Colonic mucosa (tissue), 4 donors: ENCODE results near the gene INAVA. TPM values are rescaled to one million over a fixed set of nuclear protein-coding genes. Genes with fewer than 3 reads are reported as not detected.

ENCODE experiments used
- DNase-seq: peaks from one replicate; pipeline ENCODE4 v3.0.0-alpha.2; 2020
- H3K27ac ChIP-seq: fragments of 200-600 bp; one replicate; pipeline ENCODE4 v1.8.0; 2021
- H3K27me3 ChIP-seq: fragments of 200-600 bp; one replicate; pipeline ENCODE4 v1.8.0; 2021
- H3K36me3 ChIP-seq: fragments of 200-600 bp; one replicate; pipeline ENCODE4 v1.8.0; 2021
- H3K4me1 ChIP-seq: fragments of 200-600 bp; one replicate; pipeline ENCODE4 v1.8.0; 2021; ENCODE audit warnings: mild to moderate bottlenecking
- H3K4me3 ChIP-seq: fragments of 200-600 bp; one replicate; pipeline ENCODE4 v1.8.0; 2021
- H3K9ac ChIP-seq, 2 donors: one replicate each; pipeline ENCODE4 v1.7.0; 2013; ENCODE audit warnings: control low read depth in 2 of 2, low read depth in 2 of 2, low read length in 2 of 2
- H3K9me3 ChIP-seq: fragments of 200-600 bp; one replicate; pipeline ENCODE4 v1.8.0; 2021
- intact Hi-C: fragments of 100-400 bp; cut with DNase I; formaldehyde crosslinking; loops from one replicate; pipeline ENCODE4 v1.14.1; 2022
- total RNA-seq, 2 donors: library from RNA; stranded (reverse); fragmentation: NEBNext Ultra II Directional in 1 of 2; extraction: Animal tissue kit (Norgen Biotek cat#: 25700) in 1 of 2; gene quantifications; one replicate each; pipeline ENCODE4 v1.2.1, GENCODE V29; 2021
- TF ChIP-seq, protein P1 (sequence below): fragments of 200-600 bp; IDR thresholded peaks from one replicate; pipeline ENCODE4 v1.8.0; 2022; ENCODE audit warnings: antibody characterized with exemption, mild to moderate bottlenecking
- donor health status: healthy.
- donor health status: DM: no; HTN: no; CAD: no.
- donor health status: DM: no; HTN: no; CAD: no.

Gene INAVA
- total RNA-seq, 2 donors from 2014 or later: 127 to 167 TPM

DNA sequence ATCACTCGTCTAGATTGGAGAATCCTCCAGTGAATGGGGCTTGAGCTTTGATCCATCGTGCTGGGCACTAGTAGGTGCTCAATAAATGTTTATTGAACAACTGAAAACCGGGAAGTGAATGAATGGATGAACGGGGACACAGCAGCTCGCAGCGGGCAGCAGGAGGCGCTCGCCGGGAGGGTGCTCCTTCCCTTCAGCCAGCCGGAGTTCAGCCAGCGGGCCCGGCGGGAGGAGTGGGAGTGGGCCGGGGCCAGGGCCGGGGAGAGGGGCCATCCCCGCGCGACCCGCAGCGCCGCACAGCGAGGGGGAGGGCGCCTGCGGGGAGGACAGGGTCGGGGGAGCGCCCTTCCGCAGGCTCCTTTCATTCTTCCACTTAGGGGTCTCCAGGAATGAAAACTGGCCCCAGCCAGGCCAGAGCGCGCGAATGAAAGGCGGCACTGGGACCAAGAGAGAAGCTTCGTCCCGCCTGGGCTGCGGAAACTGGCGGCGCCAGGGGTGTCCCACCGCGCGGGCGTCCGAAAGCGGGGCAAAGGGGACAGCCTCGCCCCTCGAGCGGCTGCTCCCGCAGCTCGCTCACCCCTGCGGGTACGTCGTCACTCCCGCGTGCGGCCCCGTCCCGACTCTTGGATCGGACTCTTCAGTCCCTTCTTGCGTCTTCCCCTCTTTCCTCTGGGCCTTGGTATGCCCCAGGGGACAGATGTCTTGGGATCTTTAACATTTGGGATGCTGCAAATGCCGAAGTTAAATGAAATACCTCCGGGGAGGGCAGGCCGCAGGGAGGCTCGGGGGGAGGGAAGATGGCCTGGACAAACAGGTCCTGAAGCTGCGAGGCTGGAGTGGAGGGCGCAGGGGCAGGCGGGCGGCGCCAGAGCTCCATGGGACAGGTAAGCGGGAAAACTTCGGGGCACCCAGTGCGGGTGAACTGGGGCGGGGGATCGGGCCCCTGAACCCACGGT, 3.6 kb upstream of the INAVA start:
- Histone ChIP-seq H3K27ac (peak overlapping the region; percentile 44), H3K27me3 (no peaks in the 10 kb centered on the region), H3K4me1 (no peaks in the 10 kb centered on the region)

GRCh38 chr1:200891774-200892157, 2.9 kb upstream of the INAVA start:
- Histone ChIP-seq H3K4me3 (peak overlapping the region; percentile 47), H3K27me3 (no peaks in the 10 kb centered on the region), H3K9ac (peak overlapping the region; percentile 60 to 86), H3K9me3 (no peaks in the 10 kb centered on the region), H3K36me3 (no peaks in the 10 kb centered on the region), H3K4me1 (no peaks in the 10 kb centered on the region), H3K27ac (peak overlapping the region; percentile 44)
- DNase-seq: peak; percentile 79
- TF ChIP-seq, protein P1, sequence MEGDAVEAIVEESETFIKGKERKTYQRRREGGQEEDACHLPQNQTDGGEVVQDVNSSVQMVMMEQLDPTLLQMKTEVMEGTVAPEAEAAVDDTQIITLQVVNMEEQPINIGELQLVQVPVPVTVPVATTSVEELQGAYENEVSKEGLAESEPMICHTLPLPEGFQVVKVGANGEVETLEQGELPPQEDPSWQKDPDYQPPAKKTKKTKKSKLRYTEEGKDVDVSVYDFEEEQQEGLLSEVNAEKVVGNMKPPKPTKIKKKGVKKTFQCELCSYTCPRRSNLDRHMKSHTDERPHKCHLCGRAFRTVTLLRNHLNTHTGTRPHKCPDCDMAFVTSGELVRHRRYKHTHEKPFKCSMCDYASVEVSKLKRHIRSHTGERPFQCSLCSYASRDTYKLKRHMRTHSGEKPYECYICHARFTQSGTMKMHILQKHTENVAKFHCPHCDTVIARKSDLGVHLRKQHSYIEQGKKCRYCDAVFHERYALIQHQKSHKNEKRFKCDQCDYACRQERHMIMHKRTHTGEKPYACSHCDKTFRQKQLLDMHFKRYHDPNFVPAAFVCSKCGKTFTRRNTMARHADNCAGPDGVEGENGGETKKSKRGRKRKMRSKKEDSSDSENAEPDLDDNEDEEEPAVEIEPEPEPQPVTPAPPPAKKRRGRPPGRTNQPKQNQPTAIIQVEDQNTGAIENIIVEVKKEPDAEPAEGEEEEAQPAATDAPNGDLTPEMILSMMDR: no peak
- intact Hi-C loops: no loop called here

More for the DNA sequence above, 3.6 kb upstream of the INAVA start:
- DNase-seq: peak; percentile 75
- intact Hi-C loops: no loop called here
- Histone ChIP-seq H3K9me3 (no peaks in the 10 kb centered on the region), H3K4me3 (peak overlapping the region; percentile 47), H3K9ac (peak overlapping the region; percentile 77 to 86), H3K36me3 (no peaks in the 10 kb centered on the region)
- TF ChIP-seq, protein P1: no peak

- Histone ChIP-seq H3K4me3 (no peak overlapping the region), H3K4me1 (peaks cover 5% of the 10 kb centered on the region), H3K27me3 (no peaks in the 10 kb centered on the region), H3K36me3 (no peaks in the 10 kb centered on the region), H3K9ac (peak overlapping the region in 1 of 2 donors; percentile 86), H3K9me3 (no peaks in the 10 kb centered on the region), H3K27ac (peak overlapping the region; percentile 44)
- DNase-seq: no peak
- intact Hi-C loops: no loop called here
- TF ChIP-seq, protein P1: no peak
Observed at GRCh38 chr1:200892546-200892945, 2.2 kb upstream of the INAVA start.

DNA sequence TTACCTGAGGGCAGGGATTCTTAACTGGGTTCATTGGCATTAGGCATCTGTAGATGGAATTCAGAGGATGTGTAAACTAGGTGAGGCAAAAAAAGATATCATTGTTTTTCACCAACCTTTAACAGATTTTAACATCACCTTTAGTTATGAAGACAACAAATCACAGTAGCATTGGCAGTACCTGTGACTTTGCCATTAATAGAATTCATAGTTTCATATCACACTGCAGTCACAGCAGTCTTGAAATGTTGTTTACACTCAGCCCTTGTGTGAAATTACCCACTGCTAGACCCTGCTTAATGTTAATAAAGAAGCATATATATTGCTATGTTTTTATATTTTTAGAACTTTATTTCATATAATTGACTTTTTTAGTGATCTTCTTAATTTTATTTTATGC, 1.7 kb upstream of the INAVA start:
- DNase-seq: no peak
- TF ChIP-seq, protein P1: no peak
- peaks cover 5% of the 10 kb centered on the region for H3K4me1 ChIP-seq
- no peak overlapping the region for H3K9ac ChIP-seq
- H3K4me3 ChIP-seq: no peak overlapping the region
- intact Hi-C loops: no loop called here
- H3K36me3 ChIP-seq: no peaks in the 10 kb centered on the region
- no peaks in the 10 kb centered on the region for H3K9me3 ChIP-seq
- H3K27me3 ChIP-seq: no peaks in the 10 kb centered on the region
- peak overlapping the region; percentile 44 for H3K27ac ChIP-seq

GRCh38 chr1:200893411-200893901, 1.2 kb upstream of the INAVA start:
- H3K4me3 ChIP-seq: no peak overlapping the region

More at GRCh38 chr1:200893411-200893901, 1.2 kb upstream of the INAVA start:
- no peaks in the 10 kb centered on the region for H3K36me3 ChIP-seq
- peak overlapping the region in 1 of 2 donors; percentile 87 for H3K9ac ChIP-seq
- H3K9me3 ChIP-seq: no peaks in the 10 kb centered on the region
- TF ChIP-seq, protein P1: no peak
- H3K4me1 ChIP-seq: peaks cover 5% of the 10 kb centered on the region
- no peaks in the 10 kb centered on the region for H3K27me3 ChIP-seq
- DNase-seq: peak; percentile 58
- peak overlapping the region; percentile 44 for H3K27ac ChIP-seq
- intact Hi-C loops: no loop called here
